Kidney epithelial cell (primary cell): Measurements from ENCODE around the gene SLC25A12. TPM values are rescaled to one million over a fixed set of nuclear protein-coding genes. Genes with fewer than 3 reads are reported as not detected.
"Not testable (repeated sequence)": the region's sequence is repeated elsewhere in the genome, so short reads cannot be mapped to it uniquely, and the experiment has no call there.

Source experiments
- DNase-seq: peaks from one replicate; pipeline ENCODE4 v3.0.0-alpha.2; 2010; ENCODE audit warnings: low read depth
- H3K27me3 ChIP-seq: 2 replicates; pipeline ENCODE4 v1.6.0; 2011; ENCODE audit warnings: low read length; ENCODE audit not compliant: control insufficient read depth, insufficient read depth
- H3K36me3 ChIP-seq: 2 replicates; pipeline ENCODE4 v1.5.1; 2011; ENCODE audit warnings: low read length; ENCODE audit not compliant: control insufficient read depth, insufficient read depth
- H3K4me3 ChIP-seq: 2 replicates; pipeline ENCODE4 v1.5.1; 2011; ENCODE audit warnings: low read depth, mild to moderate bottlenecking, control low read depth, low read length
- CTCF ChIP-seq: IDR thresholded peaks from 2 replicates; pipeline ENCODE4 v1.5.1; 2011; ENCODE audit warnings: mild to moderate bottlenecking, moderate library complexity, low read length, control low read depth, inconsistent platforms; ENCODE audit not compliant: insufficient read depth, poor library complexity, severe bottlenecking
- total RNA-seq: library from RNA; depleted of rRNA; stranded (reverse); fragments of >200 nt; gene quantifications from 2 replicates; pipeline ENCODE4 v1.2.3, GENCODE V29; 2015

SLC25A12 gene
- total RNA-seq, 1 donor from 2014 or later: 9.1 TPM

- no peak overlapping the region for H3K4me3 ChIP-seq
- no peak for DNase-seq
- H3K36me3 ChIP-seq: no peaks in the 10 kb centered on the region
- H3K27me3 ChIP-seq: no peaks in the 10 kb centered on the region
- no peak for TF ChIP-seq CTCF
Measured at GRCh38 chr2:171814883-171815282, 79.2 kb downstream of the SLC25A12 start.

GRCh38 chr2:171814174-171814573 lies 79.9 kb downstream of the SLC25A12 start:
- no peaks in the 10 kb centered on the region for H3K36me3 ChIP-seq
- no peaks in the 10 kb centered on the region for H3K27me3 ChIP-seq
- no peak for TF ChIP-seq CTCF
- H3K4me3 ChIP-seq: no peak overlapping the region
- no peak for DNase-seq

GRCh38 chr2:171813729-171814128 lies 80.3 kb downstream of the SLC25A12 start:
- Histone ChIP-seq H3K4me3 (no peak overlapping the region), H3K27me3 (no peaks in the 10 kb centered on the region), H3K36me3 (no peaks in the 10 kb centered on the region)
- DNase-seq: no peak
- no peak for TF ChIP-seq CTCF

GRCh38 chr2:171813126-171813525 lies 80.9 kb downstream of the SLC25A12 start:
- no peak overlapping the region for H3K4me3 ChIP-seq
- no peaks in the 10 kb centered on the region for H3K36me3 ChIP-seq
- no peaks in the 10 kb centered on the region for H3K27me3 ChIP-seq
- no peak for TF ChIP-seq CTCF
- no peak for DNase-seq

- no peak for DNase-seq
- no peak for TF ChIP-seq CTCF
- no peak overlapping the region for H3K4me3 ChIP-seq
- H3K36me3 ChIP-seq: no peaks in the 10 kb centered on the region
- H3K27me3 ChIP-seq: no peaks in the 10 kb centered on the region
Measured at GRCh38 chr2:171811245-171811628, 82.8 kb downstream of the SLC25A12 start.

GRCh38 chr2:171810422-171811244 lies 83.4 kb downstream of the SLC25A12 start:
- H3K4me3 ChIP-seq: no peak overlapping the region
- no peak for DNase-seq
- no peaks in the 10 kb centered on the region for H3K27me3 ChIP-seq
- H3K36me3 ChIP-seq: no peaks in the 10 kb centered on the region
- TF ChIP-seq CTCF: no peak

GRCh38 chr2:171808885-171809284 lies 85.2 kb downstream of the SLC25A12 start:
- not testable (repeated sequence) for H3K36me3 ChIP-seq, H3K27me3 ChIP-seq, H3K4me3 ChIP-seq, DNase-seq
